ENCODE data around the gene ELOVL6.

ELOVL6 gene

GRCh38 chr4:110004556-110004955 lies 193.9 kb downstream of the ELOVL6 start:
- DNase-seq (ENCODE audit: extremely low spot score, insufficient read length, low read depth) (no peak), FAIRE-seq (no peak)

- DNase-seq (ENCODE audit: extremely low spot score, insufficient read length, low read depth) = no peak
- no peak for FAIRE-seq
Observed at GRCh38 chr4:110003401-110004187, 194.8 kb downstream of the ELOVL6 start.

- FAIRE-seq (no peak), DNase-seq (ENCODE audit: extremely low spot score, insufficient read length, low read depth) (no peak)
Observed at GRCh38 chr4:110002326-110002725, 196.1 kb downstream of the ELOVL6 start.

- FAIRE-seq (no peak), DNase-seq (ENCODE audit: extremely low spot score, insufficient read length, low read depth) (no peak)
Observed at GRCh38 chr4:109999585-109999912, 198.9 kb downstream of the ELOVL6 start.

- DNase-seq (ENCODE audit: extremely low spot score, insufficient read length, low read depth) = peak; percentile 33
- FAIRE-seq = peak; percentile 91
Observed at GRCh38 chr4:109998867-109999584, 199.4 kb downstream of the ELOVL6 start.

GRCh38 chr4:109996526-109996925 lies 201.9 kb downstream of the ELOVL6 start:
- DNase-seq (ENCODE audit: extremely low spot score, insufficient read length, low read depth) (no peak), FAIRE-seq (no peak)
